IMR-90 (cell line): Measurements from ENCODE around the gene NEUROD6. TPM values are rescaled to one million over a fixed set of nuclear protein-coding genes. Genes with fewer than 3 reads are reported as not detected.

Source experiments
- ATAC-seq: fragments of 200-7000 bp; cut with Tn5 transposase; 2 replicates; pipeline ENCODE4 v1.9.1; 2020; ENCODE audit warnings: low read depth, mild to moderate bottlenecking, moderate library complexity
- BruUV-seq: library from RNA; stranded (reverse); fragments of 400-500 nt; replicated peaks from 2 replicates; lab custom pipeline; 2021; lab: Mats Ljungman, UMichigan
- CTCF ChIA-PET: fragments of 300-600 bp; formaldehyde crosslinking; extraction: SDS; loops from one replicate; lab custom pipeline; 2021; ENCODE audit warnings: antibody characterized with exemption; lab: Yijun Ruan, JAX
- POLR2A ChIA-PET: fragments of 300-600 bp; sonication (Branson Sonifier 250); formaldehyde crosslinking; loops from one replicate; lab custom pipeline; 2022; ENCODE audit warnings: antibody characterized with exemption; ENCODE audit not compliant: unreplicated experiment; lab: Charles Lee
- DNase-seq: peaks from one replicate; pipeline ENCODE4 v3.0.0; 2013
- H2AFZ ChIP-seq: replicated peaks from 2 replicates; pipeline ENCODE3; 2013; ENCODE audit warnings: low read length, mild to moderate bottlenecking; ENCODE audit not compliant: poor library complexity
- H2AK5ac ChIP-seq: 2 replicates; pipeline ENCODE4 v1.6.1; 2013; ENCODE audit warnings: low read depth, low read length, inconsistent platforms
- H2AK9ac ChIP-seq: replicated peaks from 2 replicates; pipeline ENCODE3; 2013; ENCODE audit warnings: mild to moderate bottlenecking, low read depth, low read length, moderate library complexity; ENCODE audit not compliant: poor library complexity
- H2BK120ac ChIP-seq: 2 replicates; pipeline ENCODE4 v1.6.1; 2013; ENCODE audit warnings: low read depth, low read length, inconsistent platforms
- H2BK15ac ChIP-seq: 3 replicates; pipeline ENCODE4 v1.6.1; 2013; ENCODE audit warnings: low read depth, low read length, inconsistent platforms
- H2BK20ac ChIP-seq: 2 replicates; pipeline ENCODE4 v1.6.1; 2013; ENCODE audit warnings: low read depth, mild to moderate bottlenecking, inconsistent platforms, low read length, moderate library complexity
- H2BK5ac ChIP-seq: 2 replicates; pipeline ENCODE4 v1.6.1; 2013; ENCODE audit warnings: mild to moderate bottlenecking, low read depth, low read length, inconsistent platforms; ENCODE audit not compliant: poor library complexity, severe bottlenecking
- H3K14ac ChIP-seq: replicated peaks from 2 replicates; pipeline ENCODE4 v1.6.1; 2013; ENCODE audit warnings: low read depth, low read length, inconsistent platforms
- H3K18ac ChIP-seq: 2 replicates; pipeline ENCODE4 v1.6.1; 2013; ENCODE audit warnings: low read depth, low read length, control low read depth
- H3K23ac ChIP-seq: 2 replicates; pipeline ENCODE4 v1.6.1; 2013; ENCODE audit warnings: low read depth, low read length, inconsistent platforms
- H3K27ac ChIP-seq: 2 replicates; pipeline ENCODE4 v1.5.1; 2013; ENCODE audit warnings: mild to moderate bottlenecking, control low read depth, low read length; ENCODE audit not compliant: insufficient read depth
- H3K27me3 ChIP-seq: 2 replicates; pipeline ENCODE4 v1.6.1; 2013; ENCODE audit warnings: low read length; ENCODE audit not compliant: control insufficient read depth, insufficient read depth
- H3K36me3 ChIP-seq: 2 replicates; pipeline ENCODE4 v1.6.1; 2013; ENCODE audit warnings: low read length, mixed read lengths; ENCODE audit not compliant: control insufficient read depth, insufficient read depth
- H3K4ac ChIP-seq: 2 replicates; pipeline ENCODE4 v1.6.1; 2013; ENCODE audit warnings: low read depth, low read length, inconsistent platforms
- H3K4me1 ChIP-seq: 2 replicates; pipeline ENCODE4 v1.6.1; 2013; ENCODE audit warnings: low read length, mixed read lengths; ENCODE audit not compliant: control insufficient read depth, insufficient read depth
- H3K4me2 ChIP-seq: 2 replicates; pipeline ENCODE4 v1.6.1; 2013; ENCODE audit warnings: low read depth, mild to moderate bottlenecking, control low read depth, low read length, moderate library complexity
- H3K4me3 ChIP-seq: 2 replicates; pipeline ENCODE4 v1.5.1; 2013; ENCODE audit warnings: low read depth, mild to moderate bottlenecking, control low read depth, low read length, moderate library complexity; ENCODE audit not compliant: insufficient read depth
- H3K56ac ChIP-seq: 2 replicates; pipeline ENCODE4 v1.6.1; 2013; ENCODE audit warnings: low read length, inconsistent platforms; ENCODE audit not compliant: insufficient read depth; ENCODE audit errors: extremely low read depth
- H3K79me1 ChIP-seq, 2 experiments: 2 replicates each; pipeline ENCODE4 v1.6.1; 2013; ENCODE audit warnings: low read length in 2 of 2, inconsistent platforms in 1 of 2, low read depth in 1 of 2
- H3K9ac ChIP-seq: 2 replicates; pipeline ENCODE4 v1.6.1; 2013; ENCODE audit warnings: low read depth, low read length, control low read depth
- H3K9me1 ChIP-seq: 2 replicates; pipeline ENCODE4 v1.6.1; 2013; ENCODE audit warnings: low read length, inconsistent platforms; ENCODE audit not compliant: insufficient read depth
- H3K9me3 ChIP-seq: 2 replicates; pipeline ENCODE4 v1.6.1; 2013; ENCODE audit warnings: low read length; ENCODE audit not compliant: control insufficient read depth, insufficient read depth
- H4K20me1 ChIP-seq: 2 replicates; pipeline ENCODE4 v1.6.1; 2013; ENCODE audit warnings: low read length, inconsistent platforms; ENCODE audit not compliant: insufficient read depth
- H4K5ac ChIP-seq: 2 replicates; pipeline ENCODE4 v1.6.1; 2013; ENCODE audit warnings: mild to moderate bottlenecking, low read depth, low read length, control low read depth
- H4K8ac ChIP-seq, 2 experiments: 2 replicates each; pipeline ENCODE4 v1.6.1; 2013; ENCODE audit warnings: low read depth in 2 of 2, low read length in 2 of 2, control low read depth in 1 of 2, inconsistent platforms in 1 of 2
- H4K91ac ChIP-seq: 2 replicates; pipeline ENCODE4 v1.6.1; 2013; ENCODE audit warnings: low read depth, low read length, inconsistent platforms; ENCODE audit not compliant: insufficient read depth
- CEBPB ChIP-seq: IDR thresholded peaks from 2 replicates; pipeline ENCODE4 v1.6.1; 2012; ENCODE audit warnings: low read depth, low read length, improper control_type of control experiment
- FOS ChIP-seq: fragments of 150-350 bp; IDR thresholded peaks from 2 replicates; pipeline ENCODE4 v1.6.1; 2016; ENCODE audit warnings: low read depth, low read length
- NFE2L2 ChIP-seq: fragments of 150-350 bp; IDR thresholded peaks from 2 replicates; pipeline ENCODE4 v1.6.1; 2016; ENCODE audit warnings: low read depth, mild to moderate bottlenecking, low read length
- WGBS, 2 experiments: methylation state at CpG; one replicate each; pipeline versions ENCODE4 v1.1.5 to v1.1.7; 2013; ENCODE audit warnings: missing lambda C conversion rate in 2 of 2; ENCODE audit not compliant: insufficient read length in 1 of 2; ENCODE audit errors: extremely low coverage in 2 of 2; 5-methylcytosine and 5-hydroxymethylcytosine counted together
- dilution Hi-C: fragments of 300-500 bp; cut with HindIII; formaldehyde crosslinking; loops from one replicate; pipeline ENCODE4 v1.14.3; 2018; ENCODE audit warnings: low sequenced_read_pairs; ENCODE audit not compliant: unreplicated experiment
- in situ Hi-C: fragments of 300-500 bp; cut with MboI; formaldehyde crosslinking; loops from 3 replicates; pipeline ENCODE4 v1.14.3; 2019; ENCODE audit warnings: low sequenced_read_pairs, inconsistent platforms, mixed read lengths
- intact Hi-C: fragments of 100-400 bp; cut with micrococcal nuclease; formaldehyde crosslinking; loops from 2 replicates; pipeline ENCODE4 v1.10.0; 2022
- polyA plus RNA-seq, 3 experiments: library from polyadenylated mRNA; depleted of rRNA; stranded (reverse); fragments of >200 nt; gene quantifications; 2 replicates each; pipeline ENCODE4 v1.2.3, GENCODE V29; 2012; ENCODE audit warnings: low replicate concordance in 1 of 3
- total RNA-seq: library from RNA; depleted of rRNA; stranded (reverse); fragments of >200 nt; gene quantifications from 2 replicates; pipeline ENCODE4 v1.2.3, GENCODE V29; 2012
- TF ChIP-seq, protein P1 (sequence below): fragments of 150-350 bp; IDR thresholded peaks from 2 replicates; pipeline ENCODE4 v1.6.1; 2016; ENCODE audit warnings: low read depth, mild to moderate bottlenecking, low read length, moderate library complexity, borderline replicate concordance

Gene NEUROD6
- total and polyA plus RNA-seq, 2 of the 4 experiments (the other 2 are of a cell fraction), result not detected

DNA sequence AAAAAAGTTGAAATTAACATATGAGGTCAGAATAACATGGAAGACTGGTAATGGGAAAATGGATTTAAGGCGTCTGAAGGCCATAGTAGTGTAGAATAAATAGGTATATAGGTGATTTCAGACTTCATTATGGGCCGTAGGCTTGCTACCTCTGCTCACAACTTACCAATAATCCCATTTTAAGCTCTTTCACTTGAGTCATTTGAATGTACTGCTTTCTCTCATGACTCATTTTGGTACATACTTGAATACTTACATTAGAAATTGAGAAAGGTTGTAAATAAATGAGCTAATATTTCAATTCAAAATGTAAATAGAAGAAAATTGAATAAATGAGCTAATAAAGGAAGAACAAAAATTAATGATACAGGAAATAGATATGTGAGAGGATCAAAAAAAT is 42.2 kb upstream of the NEUROD6 start:
- TF ChIP-seq, protein P1, sequence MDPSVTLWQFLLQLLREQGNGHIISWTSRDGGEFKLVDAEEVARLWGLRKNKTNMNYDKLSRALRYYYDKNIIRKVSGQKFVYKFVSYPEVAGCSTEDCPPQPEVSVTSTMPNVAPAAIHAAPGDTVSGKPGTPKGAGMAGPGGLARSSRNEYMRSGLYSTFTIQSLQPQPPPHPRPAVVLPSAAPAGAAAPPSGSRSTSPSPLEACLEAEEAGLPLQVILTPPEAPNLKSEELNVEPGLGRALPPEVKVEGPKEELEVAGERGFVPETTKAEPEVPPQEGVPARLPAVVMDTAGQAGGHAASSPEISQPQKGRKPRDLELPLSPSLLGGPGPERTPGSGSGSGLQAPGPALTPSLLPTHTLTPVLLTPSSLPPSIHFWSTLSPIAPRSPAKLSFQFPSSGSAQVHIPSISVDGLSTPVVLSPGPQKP, result no peak
- TF ChIP-seq CEBPB, result no peak
- TF ChIP-seq FOS, result no peak
- TF ChIP-seq NFE2L2, result no peak
- dilution Hi-C loops (no loop called here), in situ Hi-C loops (no loop called here), intact Hi-C loops (no loop called here)
- H3K4ac ChIP-seq, result no peak overlapping the region
- no peaks in the 10 kb centered on the region for H3K27me3 ChIP-seq
- H2AFZ ChIP-seq, result no peak overlapping the region
- no peak overlapping the region for H3K14ac ChIP-seq
- no peak overlapping the region for H3K18ac ChIP-seq
- no peak overlapping the region for H2BK120ac ChIP-seq
- WGBS, 2 experiments, result no CpG with 5 or more reads among the region's 2 CpGs
- ChIA-PET CTCF (interaction anchor here (0.6 kb wide), 1 partner anchor 18 kb away, joined by 8 read pairs; no protein-coding TSS in a partner anchor), POLR2A (no interaction called here)
- no peaks in the 10 kb centered on the region for H4K20me1 ChIP-seq
- no peaks in the 10 kb centered on the region for H3K79me1 ChIP-seq
- H3K9ac ChIP-seq, result no peak overlapping the region
- H3K4me1 ChIP-seq, result no peaks in the 10 kb centered on the region
- no peak overlapping the region for H2BK5ac ChIP-seq
- H2BK15ac ChIP-seq, result no peak overlapping the region
- no peak overlapping the region for H2AK9ac ChIP-seq
- H2BK20ac ChIP-seq, result no peak overlapping the region
- no peak overlapping the region for H3K4me2 ChIP-seq
- no peak for ATAC-seq
- no TSS peak for BruUV-seq
- H4K91ac ChIP-seq, result no peak overlapping the region
- no peak overlapping the region for H4K8ac ChIP-seq
- H2AK5ac ChIP-seq, result no peak overlapping the region
- no peak overlapping the region for H4K5ac ChIP-seq
- no peak overlapping the region for H3K4me3 ChIP-seq
- H3K56ac ChIP-seq, result no peak overlapping the region
- no peaks in the 10 kb centered on the region for H3K9me1 ChIP-seq
- H3K36me3 ChIP-seq, result no peaks in the 10 kb centered on the region
- H3K23ac ChIP-seq, result no peak overlapping the region
- no peak overlapping the region for H3K27ac ChIP-seq
- H3K9me3 ChIP-seq, result no peaks in the 10 kb centered on the region
- no peak for DNase-seq
